ENCODE results near the gene RAB26. TPM values are rescaled to one million over a fixed set of nuclear protein-coding genes. Genes with fewer than 3 reads are reported as not detected.
"Not testable (repeated sequence)": the region's sequence is repeated elsewhere in the genome, so short reads cannot be mapped to it uniquely, and the experiment has no call there.

The RAB26 gene
- polyA plus RNA-seq, 1 experiment = 3.6 TPM

DNA sequence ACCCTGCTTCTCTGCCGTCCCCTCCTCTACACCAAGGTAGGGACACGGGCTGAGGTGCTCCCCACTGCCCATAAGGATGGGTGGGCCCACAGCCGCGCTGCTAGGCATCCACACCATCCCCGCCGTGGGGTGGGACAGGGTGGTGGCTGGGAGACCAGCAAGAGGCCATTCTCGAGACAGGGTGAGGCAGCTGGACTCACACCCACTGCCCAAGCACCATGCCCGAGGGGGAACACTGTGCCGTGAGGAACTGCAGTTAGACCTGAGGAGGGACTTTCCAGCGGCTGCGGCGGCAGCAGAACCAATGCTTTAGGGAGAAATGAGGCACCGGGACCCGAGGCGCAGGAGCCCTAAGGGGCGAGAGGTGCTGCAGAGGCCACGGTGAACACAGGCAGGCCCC, 26.0 kb upstream of the RAB26 start:
- Histone ChIP-seq H3K27ac (ENCODE audit: low read depth, low read length) (no peak overlapping the region), H3K9me3 (ENCODE audit: control insufficient read depth, insufficient read depth, low read length) (no peaks in the 10 kb centered on the region), H3K4me3 (ENCODE audit: low read depth, low read length) (no peak overlapping the region), H3K27me3 (ENCODE audit: control insufficient read depth, insufficient read depth, low read length) (no peaks in the 10 kb centered on the region)
- TF ChIP-seq, protein P1, sequence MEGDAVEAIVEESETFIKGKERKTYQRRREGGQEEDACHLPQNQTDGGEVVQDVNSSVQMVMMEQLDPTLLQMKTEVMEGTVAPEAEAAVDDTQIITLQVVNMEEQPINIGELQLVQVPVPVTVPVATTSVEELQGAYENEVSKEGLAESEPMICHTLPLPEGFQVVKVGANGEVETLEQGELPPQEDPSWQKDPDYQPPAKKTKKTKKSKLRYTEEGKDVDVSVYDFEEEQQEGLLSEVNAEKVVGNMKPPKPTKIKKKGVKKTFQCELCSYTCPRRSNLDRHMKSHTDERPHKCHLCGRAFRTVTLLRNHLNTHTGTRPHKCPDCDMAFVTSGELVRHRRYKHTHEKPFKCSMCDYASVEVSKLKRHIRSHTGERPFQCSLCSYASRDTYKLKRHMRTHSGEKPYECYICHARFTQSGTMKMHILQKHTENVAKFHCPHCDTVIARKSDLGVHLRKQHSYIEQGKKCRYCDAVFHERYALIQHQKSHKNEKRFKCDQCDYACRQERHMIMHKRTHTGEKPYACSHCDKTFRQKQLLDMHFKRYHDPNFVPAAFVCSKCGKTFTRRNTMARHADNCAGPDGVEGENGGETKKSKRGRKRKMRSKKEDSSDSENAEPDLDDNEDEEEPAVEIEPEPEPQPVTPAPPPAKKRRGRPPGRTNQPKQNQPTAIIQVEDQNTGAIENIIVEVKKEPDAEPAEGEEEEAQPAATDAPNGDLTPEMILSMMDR (IDR thresholded peaks at IDR 0.05; ENCODE audit: low read depth, low read length) = no peak
- ChIA-PET CTCF (interaction anchor here (2.7 kb wide), 1 partner anchor 18 kb away, joined by 20 read pairs; no protein-coding TSS in a partner anchor), POLR2A (no interaction called here)
- no peak for DNase-seq (ENCODE audit: low read depth, low spot score)

DNA sequence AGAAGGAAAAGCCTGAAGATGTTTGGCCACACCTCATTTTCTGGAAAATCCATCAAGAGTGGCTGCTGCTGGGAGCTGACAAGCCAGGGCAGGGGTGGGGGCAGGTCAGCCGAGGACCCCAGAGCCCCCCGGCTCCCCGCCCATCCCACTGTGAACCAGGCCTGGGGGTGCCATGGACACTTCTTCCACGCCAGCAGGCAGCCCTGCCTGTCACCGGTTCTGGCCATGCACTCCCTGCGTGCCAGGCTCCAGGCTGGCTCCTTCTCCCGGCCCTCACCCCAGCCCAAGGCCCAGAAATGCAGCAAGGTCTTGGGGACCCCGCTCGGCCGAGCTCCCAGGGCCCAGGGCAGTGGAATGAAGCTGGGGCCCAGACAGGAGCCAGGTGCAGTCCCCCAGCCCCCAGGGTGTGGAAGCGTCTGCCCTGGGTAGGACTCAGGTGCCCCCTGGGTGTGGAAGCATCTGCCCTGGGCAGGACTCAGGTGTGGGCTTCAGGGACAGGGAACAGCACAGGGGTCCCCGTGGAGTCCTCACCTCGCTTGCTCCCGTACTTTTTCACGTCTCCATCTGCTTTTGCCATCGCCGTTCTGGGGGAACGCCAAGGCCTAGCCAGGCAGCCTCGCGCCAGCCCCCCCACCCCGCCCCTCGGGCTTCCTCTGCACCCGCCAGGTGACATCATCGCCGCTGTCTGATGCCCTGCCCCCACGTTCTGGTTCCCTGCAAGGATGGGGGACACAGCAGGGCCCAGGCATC, 25.3 kb upstream of the RAB26 start:
- H3K4me3 ChIP-seq (ENCODE audit: low read depth, low read length); DNase-seq (ENCODE audit: low read depth, low spot score); POLR2A ChIA-PET; H3K27ac ChIP-seq (ENCODE audit: low read depth, low read length); CTCF ChIA-PET; H3K27me3 ChIP-seq (ENCODE audit: control insufficient read depth, insufficient read depth, low read length); H3K9me3 ChIP-seq (ENCODE audit: control insufficient read depth, insufficient read depth, low read length): not testable (repeated sequence)

DNA sequence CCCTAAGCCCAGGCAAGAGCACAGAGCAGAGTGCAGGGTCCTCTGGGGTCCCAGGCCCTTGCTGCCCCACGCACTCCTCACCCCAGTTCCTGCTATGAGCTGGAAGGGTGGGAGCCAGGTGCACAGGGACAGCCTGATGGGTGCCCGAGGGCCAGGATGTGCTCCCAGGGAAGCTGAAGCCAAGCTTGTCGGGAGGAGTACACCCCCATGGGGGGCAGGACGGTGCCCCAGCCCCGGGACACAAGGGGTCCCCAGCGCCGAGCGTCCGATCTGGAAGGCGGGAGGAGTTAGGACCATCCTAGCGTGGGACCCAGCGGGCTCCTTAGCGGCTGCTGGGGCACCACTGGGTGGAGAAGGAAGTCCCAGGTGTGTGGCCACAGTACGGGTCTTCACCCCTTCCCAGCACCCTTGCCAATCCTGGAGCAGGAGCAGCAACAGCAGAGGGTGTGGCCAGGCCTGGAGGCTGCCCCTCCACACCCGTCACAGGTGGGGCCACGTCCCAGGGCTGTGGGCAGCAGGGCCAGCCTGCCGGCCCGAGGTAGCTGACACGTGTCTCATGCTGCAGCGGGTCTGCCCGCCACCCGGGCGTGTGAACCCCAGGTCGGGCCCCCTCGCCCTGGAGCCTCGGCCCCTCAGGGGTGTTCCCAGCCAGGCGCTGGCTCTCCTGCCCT, 24.6 kb upstream of the RAB26 start:
- CTCF ChIA-PET; H3K9me3 ChIP-seq (ENCODE audit: control insufficient read depth, insufficient read depth, low read length); H3K4me3 ChIP-seq (ENCODE audit: low read depth, low read length); H3K27me3 ChIP-seq (ENCODE audit: control insufficient read depth, insufficient read depth, low read length); POLR2A ChIA-PET; DNase-seq (ENCODE audit: low read depth, low spot score): not testable (repeated sequence)
- peak overlapping the region; percentile 97 for H3K27ac ChIP-seq (ENCODE audit: low read depth, low read length)

DNA sequence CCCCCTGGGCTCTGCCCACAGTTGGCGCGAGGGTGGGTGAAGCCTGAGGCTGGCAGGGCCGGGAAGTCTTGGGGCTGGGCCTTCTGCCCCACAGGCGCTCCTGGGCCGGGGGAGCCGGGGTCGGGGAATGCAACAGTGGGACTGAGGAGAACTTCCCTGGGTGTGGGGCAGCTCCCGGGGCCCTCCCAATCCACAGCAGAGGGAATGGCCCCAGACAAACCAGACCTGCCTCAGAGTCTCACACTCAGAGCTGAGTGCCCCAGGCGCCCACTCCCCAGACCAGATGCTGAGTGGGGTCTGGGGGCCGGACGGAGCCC, 24.1 kb upstream of the RAB26 start:
- peak overlapping the region; percentile 97 for H3K27ac ChIP-seq (ENCODE audit: low read depth, low read length)
- H3K4me3 ChIP-seq (ENCODE audit: low read depth, low read length) = peak overlapping the region; percentile 44
- H3K9me3 ChIP-seq (ENCODE audit: control insufficient read depth, insufficient read depth, low read length); POLR2A ChIA-PET; H3K27me3 ChIP-seq (ENCODE audit: control insufficient read depth, insufficient read depth, low read length); DNase-seq (ENCODE audit: low read depth, low spot score); CTCF ChIA-PET: not testable (repeated sequence)

DNA sequence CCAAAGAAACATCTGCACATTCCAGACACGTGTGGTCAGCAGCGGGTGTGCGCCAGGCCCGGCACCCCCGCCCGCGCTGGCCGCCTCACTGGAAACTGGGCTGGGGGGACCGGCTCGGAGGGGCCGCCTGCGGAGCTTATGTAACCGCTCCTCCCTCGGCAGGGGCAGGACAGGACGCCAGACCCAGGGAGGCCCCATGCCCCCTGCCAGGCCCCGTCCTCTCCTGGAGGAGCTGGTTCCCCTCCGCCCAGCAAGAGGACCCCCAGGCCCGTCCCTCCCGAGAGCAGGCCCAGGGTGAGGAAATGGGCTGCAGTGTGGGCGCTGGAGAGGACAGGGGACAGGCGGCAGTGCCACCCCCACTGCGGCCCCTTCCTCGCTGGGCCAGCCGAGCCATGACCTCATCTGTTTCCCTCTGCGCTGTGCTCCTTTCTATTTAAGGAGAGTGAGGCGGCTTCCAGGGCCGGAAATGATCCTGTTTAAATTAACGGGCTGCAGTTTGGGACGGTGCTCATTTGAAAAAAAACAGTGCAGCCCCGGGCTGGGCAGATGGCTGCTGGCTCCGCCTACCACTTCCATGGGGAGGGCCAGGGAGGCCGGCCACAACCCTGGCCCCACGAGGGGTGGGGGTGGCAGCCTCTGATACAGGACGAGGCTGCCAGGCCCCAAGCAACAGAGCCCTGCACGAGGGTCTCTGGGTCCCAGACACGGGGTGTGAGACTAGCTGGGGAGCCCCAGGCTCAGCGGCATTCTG, 23.6 kb upstream of the RAB26 start:
- H3K27me3 ChIP-seq (ENCODE audit: control insufficient read depth, insufficient read depth, low read length); POLR2A ChIA-PET; CTCF ChIA-PET; H3K9me3 ChIP-seq (ENCODE audit: control insufficient read depth, insufficient read depth, low read length): not testable (repeated sequence)
- DNase-seq (ENCODE audit: low read depth, low spot score) = peak; percentile 38
- Histone ChIP-seq H3K4me3 (ENCODE audit: low read depth, low read length) (peak overlapping the region; percentile 44), H3K27ac (ENCODE audit: low read depth, low read length) (peak overlapping the region; percentile 97)

DNA sequence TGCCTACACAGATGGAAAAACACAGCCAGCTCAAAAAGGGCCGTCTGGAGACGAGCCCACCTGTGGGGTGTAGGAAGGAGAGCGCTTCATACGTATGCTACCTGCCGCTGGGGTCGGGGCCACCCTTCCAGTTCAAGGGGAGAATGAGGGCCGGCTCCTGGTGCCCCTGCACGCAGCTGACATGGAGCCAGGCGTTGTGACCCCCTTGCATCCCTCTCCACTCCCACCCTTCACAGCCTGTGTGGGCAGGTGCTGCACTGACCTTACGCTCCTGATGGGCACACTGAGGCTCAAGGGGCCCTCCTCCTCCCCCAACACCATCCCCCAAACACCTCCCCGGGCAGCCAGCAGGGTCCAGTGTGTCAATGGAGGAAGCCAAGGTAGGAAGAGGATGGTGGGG, 22.8 kb upstream of the RAB26 start:
- not testable (repeated sequence) for H3K4me3 ChIP-seq (ENCODE audit: low read depth, low read length); DNase-seq (ENCODE audit: low read depth, low spot score); H3K27me3 ChIP-seq (ENCODE audit: control insufficient read depth, insufficient read depth, low read length); H3K9me3 ChIP-seq (ENCODE audit: control insufficient read depth, insufficient read depth, low read length)
- H3K27ac ChIP-seq (ENCODE audit: low read depth, low read length) = peak overlapping the region; percentile 97
- CTCF ChIA-PET = interaction anchor here (1.3 kb wide), 1 partner anchor 15 kb away, joined by 4 read pairs; no protein-coding TSS in a partner anchor
- POLR2A ChIA-PET = interaction anchor here (1.4 kb wide), 1 partner anchor 30 kb away, joined by 6 read pairs; the partner anchor contains the start of gene TRAF7

DNA sequence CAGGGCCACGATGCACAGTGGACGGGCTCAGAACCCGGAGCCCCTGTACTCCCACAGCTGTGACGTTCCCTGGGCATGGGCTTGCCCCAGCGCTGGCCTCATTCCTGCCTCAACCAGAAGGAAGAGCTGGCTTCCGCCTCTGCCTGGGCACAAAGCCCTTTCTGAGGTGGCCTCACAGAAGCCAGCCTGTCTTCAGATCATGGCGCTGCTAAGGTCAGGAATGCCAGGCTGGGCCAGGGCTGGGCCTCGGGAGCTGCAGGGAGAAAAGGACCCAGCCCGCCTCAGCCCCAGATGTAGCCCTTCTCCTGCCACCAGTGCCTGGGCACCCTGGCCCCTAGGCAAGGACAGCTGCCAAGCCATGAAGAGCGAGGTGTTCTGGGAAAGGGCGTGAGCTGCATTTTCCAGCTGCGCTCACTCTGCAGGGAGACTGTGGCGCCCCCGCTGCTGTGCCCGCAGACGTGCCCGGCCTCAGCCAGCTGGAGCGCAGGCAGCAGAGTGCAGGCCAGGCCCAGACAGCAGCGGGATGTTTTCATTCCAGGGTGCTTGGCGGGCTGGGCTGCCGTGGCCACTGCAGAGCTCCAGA, 22.2 kb upstream of the RAB26 start:
- Histone ChIP-seq H3K4me3 (ENCODE audit: low read depth, low read length) (peak overlapping the region; percentile 4; the same call in 1 of the 2 replicates), H3K27ac (ENCODE audit: low read depth, low read length) (peak overlapping the region; percentile 65)
- not testable (repeated sequence) for H3K9me3 ChIP-seq (ENCODE audit: control insufficient read depth, insufficient read depth, low read length); DNase-seq (ENCODE audit: low read depth, low spot score); H3K27me3 ChIP-seq (ENCODE audit: control insufficient read depth, insufficient read depth, low read length)
- CTCF ChIA-PET = interaction anchor here (1.3 kb wide), 1 partner anchor 14 kb away, joined by 4 read pairs; no protein-coding TSS in a partner anchor
- POLR2A ChIA-PET = interaction anchor here (0.6 to 1.4 kb wide), 3 partner anchors 29 to 899 kb away, joined by 4 to 7 read pairs (median 6); partner anchors contain the start of genes RPS2 and TRAF7

DNA sequence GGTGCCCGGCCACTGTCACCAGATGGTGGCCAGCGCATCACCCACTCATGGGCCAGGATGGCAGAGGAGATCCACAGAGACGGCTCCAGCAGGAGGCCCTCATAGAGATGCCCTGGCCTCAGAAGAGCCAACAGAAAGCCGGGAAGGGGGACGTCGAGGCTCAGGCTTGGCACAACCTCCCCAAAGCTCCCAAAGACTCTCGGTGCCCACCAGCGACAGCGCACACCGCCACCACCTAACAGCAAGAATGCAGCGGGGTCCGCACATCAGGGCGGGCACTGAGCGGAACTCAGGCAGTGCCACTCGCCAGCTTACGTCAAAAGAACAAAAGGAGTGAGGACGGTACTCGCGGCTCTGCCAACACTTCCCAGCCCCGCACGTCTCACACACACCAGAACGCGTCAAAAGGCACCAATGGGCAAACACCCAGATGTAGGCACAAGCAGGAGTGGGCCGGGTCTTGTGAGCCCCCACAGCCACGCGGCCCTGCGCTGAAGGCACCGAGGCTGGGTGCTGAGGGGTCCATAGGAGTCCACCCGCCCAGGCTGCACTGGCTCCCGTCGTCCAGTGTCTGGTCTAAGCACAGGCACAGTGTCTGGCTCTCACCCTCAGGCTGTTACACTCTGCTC, 21.4 kb upstream of the RAB26 start:
- POLR2A ChIA-PET = interaction anchor here (0.6 to 1.4 kb wide), 3 partner anchors 28 to 898 kb away, joined by 4 to 7 read pairs (median 6); partner anchors contain the start of genes RPS2 and TRAF7
- CTCF ChIA-PET = interaction anchor here (1.3 kb wide), 1 partner anchor 14 kb away, joined by 4 read pairs; no protein-coding TSS in a partner anchor
- not testable (repeated sequence) for H3K27ac ChIP-seq (ENCODE audit: low read depth, low read length); DNase-seq (ENCODE audit: low read depth, low spot score); H3K27me3 ChIP-seq (ENCODE audit: control insufficient read depth, insufficient read depth, low read length); H3K9me3 ChIP-seq (ENCODE audit: control insufficient read depth, insufficient read depth, low read length); H3K4me3 ChIP-seq (ENCODE audit: low read depth, low read length)

DNA sequence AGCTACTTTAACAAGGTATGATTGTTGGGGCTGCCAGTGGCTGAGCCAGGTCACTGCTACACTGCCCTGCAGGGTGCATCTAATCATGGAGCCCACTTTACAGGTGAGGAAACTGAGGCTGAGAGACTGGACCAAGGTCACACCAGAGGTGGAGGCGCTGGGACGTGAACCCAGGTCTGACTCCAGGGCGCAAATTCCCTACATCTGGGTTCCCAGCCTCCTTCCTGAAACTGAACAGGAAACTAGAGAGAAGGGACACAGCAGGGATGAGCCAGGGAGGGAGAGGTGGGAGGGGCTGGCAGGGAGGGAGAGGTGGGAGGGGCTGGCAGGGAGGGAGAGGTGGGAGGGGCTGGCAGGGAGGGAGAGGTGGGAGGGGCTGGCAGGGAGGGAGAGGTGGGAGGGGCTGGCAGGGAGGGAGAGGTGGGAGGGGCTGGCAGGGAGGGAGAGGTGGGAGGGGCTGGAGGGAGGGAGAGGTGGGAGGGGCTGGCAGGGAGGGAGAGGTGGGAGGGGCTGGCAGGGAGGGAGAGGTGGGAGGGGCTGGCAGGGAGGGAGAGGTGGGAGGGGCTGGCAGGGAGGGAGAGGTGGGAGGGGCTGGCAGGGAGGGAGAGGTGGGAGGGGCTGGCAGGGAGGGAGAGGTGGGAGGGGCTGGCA, 20.7 kb upstream of the RAB26 start:
- H3K9me3 ChIP-seq (ENCODE audit: control insufficient read depth, insufficient read depth, low read length); POLR2A ChIA-PET; CTCF ChIA-PET; H3K4me3 ChIP-seq (ENCODE audit: low read depth, low read length); DNase-seq (ENCODE audit: low read depth, low spot score); H3K27me3 ChIP-seq (ENCODE audit: control insufficient read depth, insufficient read depth, low read length): not testable (repeated sequence)
- peak overlapping the region; percentile 31 for H3K27ac ChIP-seq (ENCODE audit: low read depth, low read length)

DNA sequence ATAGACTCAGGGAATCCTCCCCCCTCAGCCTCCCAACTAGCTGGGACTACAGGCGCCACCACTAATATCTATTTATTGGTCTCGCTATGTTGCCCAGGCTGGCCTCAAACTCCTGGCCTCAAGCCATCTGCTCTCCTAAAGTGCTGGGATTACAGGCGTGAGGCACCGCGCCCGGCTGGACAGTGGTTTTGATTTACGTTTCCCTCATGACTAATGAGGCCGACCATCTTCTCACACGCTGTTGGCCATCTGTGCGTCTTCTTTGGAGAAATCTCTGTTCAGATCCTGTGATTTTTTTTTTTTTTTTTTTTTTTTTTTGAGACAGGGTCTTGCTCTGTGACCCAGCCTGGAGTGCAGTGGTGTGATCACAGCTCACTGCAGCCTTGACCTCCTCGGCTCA, 19.2 kb upstream of the RAB26 start:
- CTCF ChIA-PET = interaction anchor here (0.6 kb wide), 1 partner anchor 67 kb away, joined by 4 read pairs; no protein-coding TSS in a partner anchor
- H3K27ac ChIP-seq (ENCODE audit: low read depth, low read length); H3K9me3 ChIP-seq (ENCODE audit: control insufficient read depth, insufficient read depth, low read length); H3K4me3 ChIP-seq (ENCODE audit: low read depth, low read length); POLR2A ChIA-PET; H3K27me3 ChIP-seq (ENCODE audit: control insufficient read depth, insufficient read depth, low read length); DNase-seq (ENCODE audit: low read depth, low spot score): not testable (repeated sequence)

Measured in AG04450 (cell line).